ENCODE data around the gene MT1A.
A peak's percentile ranks its signal among the peaks of the same experiment; 100 is the strongest.

MT1A gene

GRCh38 chr16:56632156-56632847 lies 6.2 kb upstream of the MT1A start, which contains the start of gene MT1M:
MT1M (plus strand) TSS chr16:56632659; CDS start chr16:56632732, 73 bp downstream.
- no peak for DNase-seq

GRCh38 chr16:56632848-56633365 lies 5.6 kb upstream of the MT1A start:
- no peak for DNase-seq

GRCh38 chr16:56633535-56633934 lies 4.9 kb upstream of the MT1A start:
- DNase-seq: no peak

GRCh38 chr16:56634715-56635440 lies 3.6 kb upstream of the MT1A start:
- no peak for DNase-seq

GRCh38 chr16:56635441-56635967 lies 3.0 kb upstream of the MT1A start:
- no peak for DNase-seq

- no peak for DNase-seq
Observed at GRCh38 chr16:56636616-56637413, 1.7 kb upstream of the MT1A start.

- DNase-seq: no peak
Observed at GRCh38 chr16:56639045-56639444, 579 bp downstream of the MT1A start.

GRCh38 chr16:56640076-56640475 lies 1.6 kb downstream of the MT1A start:
- no peak for DNase-seq

- no peak for DNase-seq
Observed at GRCh38 chr16:56641166-56641565, 2.7 kb downstream of the MT1A start.

- no peak for DNase-seq
Observed at GRCh38 chr16:56643080-56643778, 4.8 kb downstream of the MT1A start.

- DNase-seq: no peak
Observed at GRCh38 chr16:56643833-56644232, 5.4 kb downstream of the MT1A start.

- DNase-seq: no peak
Observed at GRCh38 chr16:56645311-56645710, 6.8 kb downstream of the MT1A start.

- no peak for DNase-seq
Observed at GRCh38 chr16:56645838-56646237, 7.4 kb downstream of the MT1A start.

GRCh38 chr16:56647641-56648431 lies 9.4 kb downstream of the MT1A start:
- no peak for DNase-seq

GRCh38 chr16:56649271-56649670 lies 10.8 kb downstream of the MT1A start:
- no peak for DNase-seq

- DNase-seq: no peak
Observed at GRCh38 chr16:56649820-56650219, 11.4 kb downstream of the MT1A start.

- no peak for DNase-seq
Observed at GRCh38 chr16:56651586-56651985, 13.1 kb downstream of the MT1A start, which contains the start of gene MT1B. MT1B (plus strand) TSS chr16:56651886; CDS start chr16:56651954, 68 bp downstream.

GRCh38 chr16:56652600-56652999 lies 14.1 kb downstream of the MT1A start:
- no peak for DNase-seq

GRCh38 chr16:56653218-56653617 lies 14.8 kb downstream of the MT1A start:
- DNase-seq: no peak

GRCh38 chr16:56657555-56658326 lies 19.3 kb downstream of the MT1A start, which contains the start of gene MT1F:
MT1F (plus strand) TSS chr16:56657959; CDS start chr16:56658059, 100 bp downstream.
- peak; percentile 54 for DNase-seq
